Epithelial cell of prostate (primary cell): ENCODE data around the gene SMYD3.

Experiments
- DNase-seq: peaks from one replicate; pipeline ENCODE4 v3.0.0-alpha.2; 2011; ENCODE audit warnings: low read depth, low spot score
- H3K27ac ChIP-seq: fragments of 450-650 bp; 2 replicates; pipeline ENCODE4 v1.5.1; 2017; ENCODE audit warnings: mild to moderate bottlenecking

Gene SMYD3

GRCh38 chr1:246477634-246478033 is 29.4 kb downstream of the SMYD3 start:
- no peak overlapping the region for H3K27ac ChIP-seq
- no peak for DNase-seq

- DNase-seq, result no peak
- H3K27ac ChIP-seq, result no peak overlapping the region
These were observed 30.3 kb downstream of the SMYD3 start for GRCh38 chr1:246476771-246477170.

- no peak overlapping the region for H3K27ac ChIP-seq
- no peak for DNase-seq
These were observed 35.4 kb downstream of the SMYD3 start for GRCh38 chr1:246471688-246472087.

- no peak for DNase-seq
- H3K27ac ChIP-seq, result no peak overlapping the region
These were observed 36.5 kb downstream of the SMYD3 start for GRCh38 chr1:246470585-246470984.

GRCh38 chr1:246462986-246463385 is 44.1 kb downstream of the SMYD3 start:
- DNase-seq, result no peak
- H3K27ac ChIP-seq, result no peak overlapping the region

- no peak for DNase-seq
- no peak overlapping the region for H3K27ac ChIP-seq
These were observed 46.7 kb downstream of the SMYD3 start for GRCh38 chr1:246460406-246460805.

GRCh38 chr1:246459221-246459620 is 47.9 kb downstream of the SMYD3 start:
- DNase-seq, result no peak
- H3K27ac ChIP-seq, result no peak overlapping the region

GRCh38 chr1:246455476-246455875 is 51.6 kb downstream of the SMYD3 start:
- H3K27ac ChIP-seq, result no peak overlapping the region
- DNase-seq, result no peak

GRCh38 chr1:246454655-246455054 is 52.4 kb downstream of the SMYD3 start:
- DNase-seq, result no peak
- H3K27ac ChIP-seq, result no peak overlapping the region

- no peak for DNase-seq
- no peak overlapping the region for H3K27ac ChIP-seq
These were observed 56.3 kb downstream of the SMYD3 start for GRCh38 chr1:246450611-246451251.

- H3K27ac ChIP-seq, result no peak overlapping the region
- DNase-seq, result no peak
These were observed 58.7 kb downstream of the SMYD3 start for GRCh38 chr1:246448373-246448772.

- H3K27ac ChIP-seq, result no peak overlapping the region
- DNase-seq, result no peak
These were observed 59.6 kb downstream of the SMYD3 start for GRCh38 chr1:246447501-246447900.

- DNase-seq, result no peak
- H3K27ac ChIP-seq, result no peak overlapping the region
These were observed 61.6 kb downstream of the SMYD3 start for GRCh38 chr1:246445503-246445902.

GRCh38 chr1:246444617-246445016 is 62.5 kb downstream of the SMYD3 start:
- DNase-seq, result no peak

GRCh38 chr1:246437961-246438360 is 69.1 kb downstream of the SMYD3 start:
- H3K27ac ChIP-seq, result no peak overlapping the region
- no peak for DNase-seq

More at GRCh38 chr1:246444617-246445016, 62.5 kb downstream of the SMYD3 start:
- H3K27ac ChIP-seq, result no peak overlapping the region

GRCh38 chr1:246435421-246436041 is 71.5 kb downstream of the SMYD3 start:
- no peak for DNase-seq

GRCh38 chr1:246434335-246434734 is 72.7 kb downstream of the SMYD3 start:
- no peak for DNase-seq
- H3K27ac ChIP-seq, result no peak overlapping the region

More at GRCh38 chr1:246435421-246436041, 71.5 kb downstream of the SMYD3 start:
- no peak overlapping the region for H3K27ac ChIP-seq

GRCh38 chr1:246428542-246429308 is 78.4 kb downstream of the SMYD3 start:
- peak; percentile 70 for DNase-seq
- peak overlapping the region; percentile 91 for H3K27ac ChIP-seq

GRCh38 chr1:246427611-246428010 is 79.5 kb downstream of the SMYD3 start:
- DNase-seq, result no peak

GRCh38 chr1:246425895-246426294 is 81.2 kb downstream of the SMYD3 start:
- H3K27ac ChIP-seq, result peak overlapping the region; percentile 91
- no peak for DNase-seq

More at GRCh38 chr1:246427611-246428010, 79.5 kb downstream of the SMYD3 start:
- peak overlapping the region; percentile 91 for H3K27ac ChIP-seq

- DNase-seq, result peak; percentile 91
- H3K27ac ChIP-seq, result peak overlapping the region; percentile 91
These were observed 81.8 kb downstream of the SMYD3 start for GRCh38 chr1:246425139-246425794.
